HCT116 (cell line): Measurements from ENCODE around the gene CHST15. TPM values are rescaled to one million over a fixed set of nuclear protein-coding genes. Genes with fewer than 3 reads are reported as not detected.

ENCODE experiments used
- ATAC-seq: fragments of 200-7000 bp; cut with Tn5 transposase; 2 replicates; pipeline ENCODE4 v1.9.1; 2020; ENCODE audit warnings: mild to moderate bottlenecking, moderate library complexity
- BruUV-seq: library from RNA; stranded (reverse); fragments of 400-500 nt; replicated peaks from 2 replicates; lab custom pipeline; 2021; lab: Mats Ljungman, UMichigan
- CTCF ChIA-PET: fragments of 300-600 bp; sonication (Branson Sonifier 250); formaldehyde crosslinking; loops from one replicate; lab custom pipeline; 2021; ENCODE audit warnings: antibody characterized with exemption; lab: Charles Lee
- POLR2A ChIA-PET: fragments of 300-600, 350-600 bp; sonication (Branson Sonifier 250); formaldehyde crosslinking; loops from one replicate; lab custom pipeline; 2021; ENCODE audit warnings: antibody characterized with exemption; lab: Charles Lee
- RAD21 ChIA-PET, 2 experiments: fragments of 300-600 bp; sonication (Branson Sonifier 250); formaldehyde crosslinking; loops; one replicate each; lab custom pipeline; 2023; ENCODE audit warnings: low total read pairs in 2 of 2; ENCODE audit not compliant: uncharacterized antibody in 2 of 2, unreplicated experiment in 2 of 2, low non-redundant PET in 1 of 2; lab: Charles Lee
- DNase-seq: peaks from one replicate; pipeline ENCODE4 v3.0.0-alpha.2; 2010; ENCODE audit warnings: low read depth, low spot score
- H2AFZ ChIP-seq: fragments of 200-600 bp; shearing (Covaris generic), sonication (generic); 2 replicates; pipeline ENCODE4 v1.6.1; 2017; ENCODE audit warnings: low read depth, mixed run types, mixed read lengths, antibody characterized with exemption, low read length; ENCODE audit not compliant: poor library complexity, severe bottlenecking
- H3K27ac ChIP-seq: 2 replicates; pipeline ENCODE4 v1.5.1; 2012; ENCODE audit warnings: low read depth, low read length
- H3K27me3 ChIP-seq: fragments of 200-600 bp; sonication (generic); 2 replicates; pipeline ENCODE4 v1.6.1; 2016; ENCODE audit warnings: mixed run types, low read length, mixed read lengths; ENCODE audit not compliant: insufficient read depth
- H3K36me3 ChIP-seq, 2 experiments: fragments of 200-500 bp in 1 of 2; fragments of 200-600 bp in 1 of 2; sonication (Bioruptor generic) in 1 of 2; sonication (generic) in 1 of 2; 2 replicates each; pipeline versions ENCODE4 v1.5.1 to v1.6.1; 2014 to 2016; ENCODE audit warnings: low read length in 2 of 2, inconsistent platforms in 1 of 2, mixed read lengths in 1 of 2, mixed run types in 1 of 2; ENCODE audit not compliant: insufficient read depth in 2 of 2, control insufficient read depth in 1 of 2
- H3K4me1 ChIP-seq, 2 experiments: fragments of 200-600 bp in 1 of 2; sonication (generic) in 1 of 2; 2 replicates each; pipeline versions ENCODE4 v1.5.1 to v1.6.1; 2012 to 2017; ENCODE audit warnings: low read length in 2 of 2, inconsistent platforms in 1 of 2, mild to moderate bottlenecking in 1 of 2, mixed read lengths in 1 of 2, mixed run types in 1 of 2, moderate library complexity in 1 of 2; ENCODE audit not compliant: insufficient read depth in 2 of 2, control insufficient read depth in 1 of 2
- H3K4me2 ChIP-seq: fragments of 200-600 bp; sonication (generic); 2 replicates; pipeline ENCODE4 v1.6.1; 2017; ENCODE audit warnings: mixed run types, low read length, mixed read lengths
- H3K4me3 ChIP-seq, 2 experiments: fragments of 200-600 bp in 1 of 2; sonication (generic) in 1 of 2; replicated peaks in 1 of 2; 2 replicates each; pipeline ENCODE4 v1.5.1; 2011 to 2016; ENCODE audit warnings: low read length in 2 of 2, control low read depth in 1 of 2, low read depth in 1 of 2, mild to moderate bottlenecking in 1 of 2, mixed read lengths in 1 of 2, mixed run types in 1 of 2
- H3K79me2 ChIP-seq: fragments of 200-600 bp; sonication (generic); 2 replicates; pipeline ENCODE4 v1.6.1; 2017; ENCODE audit warnings: mild to moderate bottlenecking, mixed run types, low read length, moderate library complexity, mixed read lengths; ENCODE audit not compliant: insufficient read depth
- H3K9ac ChIP-seq: fragments of 200-600 bp; sonication (generic); 2 replicates; pipeline ENCODE4 v1.6.1; 2016; ENCODE audit warnings: low read length, mixed read lengths
- H3K9me2 ChIP-seq: fragments of 200-600 bp; sonication (generic), shearing (Covaris generic); 2 replicates; pipeline ENCODE4 v1.6.1; 2017; ENCODE audit warnings: mixed run types, mild to moderate bottlenecking, moderate library complexity; ENCODE audit not compliant: insufficient read depth
- H3K9me3 ChIP-seq, 2 experiments: fragments of 200-500 bp in 1 of 2; fragments of 200-600 bp in 1 of 2; sonication (Bioruptor generic) in 1 of 2; sonication (generic) in 1 of 2; 2 replicates each; pipeline ENCODE4 v1.6.1; 2014 to 2017; ENCODE audit warnings: low read length in 2 of 2, mixed read lengths in 2 of 2, inconsistent platforms in 1 of 2, low read depth in 1 of 2, mild to moderate bottlenecking in 1 of 2, mixed run types in 1 of 2, moderate library complexity in 1 of 2; ENCODE audit not compliant: control insufficient read depth in 1 of 2, insufficient read depth in 1 of 2
- H4K20me1 ChIP-seq: fragments of 200-600 bp; sonication (generic), shearing (Covaris generic); 2 replicates; pipeline ENCODE4 v1.6.1; 2017; ENCODE audit warnings: mixed run types, mild to moderate bottlenecking, moderate library complexity; ENCODE audit not compliant: insufficient read depth
- ATF3 ChIP-seq: IDR thresholded peaks from 2 replicates; pipeline ENCODE4 v1.6.1; 2012
- CTCF ChIP-seq, 3 experiments: fragments of 200-600 bp in 1 of 3; sonication (generic) in 1 of 3; IDR thresholded peaks in 2 of 3; conservative IDR thresholded peaks in 1 of 3; 2 replicates each; pipeline ENCODE4 v1.5.1; 2012 to 2017; ENCODE audit warnings: low read depth in 2 of 3, low read length in 2 of 3, antibody characterized with exemption in 1 of 3, borderline replicate concordance in 1 of 3, control low read depth in 1 of 3, mild to moderate bottlenecking in 1 of 3, mixed read lengths in 1 of 3, mixed run types in 1 of 3, moderate library complexity in 1 of 3; ENCODE audit not compliant: insufficient read depth in 1 of 3
- EZH2phosphoT487 ChIP-seq: fragments of 200-600 bp; IDR thresholded peaks from 2 replicates; pipeline ENCODE4 v1.6.1; 2018; ENCODE audit warnings: antibody characterized with exemption, borderline replicate concordance
- JUND ChIP-seq: IDR thresholded peaks from 2 replicates; pipeline ENCODE4 v1.6.1; 2012
- POLR2AphosphoS5 ChIP-seq: IDR thresholded peaks from 2 replicates; pipeline ENCODE4 v1.6.1; 2011; ENCODE audit warnings: mild to moderate bottlenecking, low read depth, low read length, moderate library complexity
- SIN3A ChIP-seq: IDR thresholded peaks from 2 replicates; pipeline ENCODE4 v1.6.1; 2012; ENCODE audit warnings: low read depth
- SP1 ChIP-seq: IDR thresholded peaks from 2 replicates; pipeline ENCODE4 v1.6.1; 2012; ENCODE audit warnings: low read depth
- TCF7L2 ChIP-seq: IDR thresholded peaks from 2 replicates; pipeline ENCODE4 v1.7.0; 2011; ENCODE audit warnings: borderline replicate concordance, inconsistent platforms; ENCODE audit not compliant: insufficient read depth, insufficient read length; ENCODE audit errors: extremely low read depth
- ZNF274 ChIP-seq: fragments of 200-500 bp; sonication (Bioruptor generic); IDR thresholded peaks from 2 replicates; pipeline ENCODE4 v1.6.1; 2014; ENCODE audit warnings: mild to moderate bottlenecking, low read depth, low read length, inconsistent platforms
- intact Hi-C: fragments of 100-400 bp; cut with micrococcal nuclease; formaldehyde crosslinking; loops from 2 replicates; pipeline ENCODE4 v1.10.0; 2022
- total RNA-seq: library from RNA; stranded (reverse); gene quantifications from one replicate; pipeline ENCODE4 v1.2.1, GENCODE V29; 2021; ENCODE audit not compliant: unreplicated experiment
- TF ChIP-seq, protein P1 (sequence below): IDR thresholded peaks from 2 replicates; pipeline ENCODE4 v1.6.1; 2011; ENCODE audit warnings: mild to moderate bottlenecking, low read length, moderate library complexity; ENCODE audit not compliant: insufficient replicate concordance; ENCODE audit errors: extremely low read depth

The CHST15 gene
- total RNA-seq, 1 experiment from 2014 or later: 47.2 TPM

DNA sequence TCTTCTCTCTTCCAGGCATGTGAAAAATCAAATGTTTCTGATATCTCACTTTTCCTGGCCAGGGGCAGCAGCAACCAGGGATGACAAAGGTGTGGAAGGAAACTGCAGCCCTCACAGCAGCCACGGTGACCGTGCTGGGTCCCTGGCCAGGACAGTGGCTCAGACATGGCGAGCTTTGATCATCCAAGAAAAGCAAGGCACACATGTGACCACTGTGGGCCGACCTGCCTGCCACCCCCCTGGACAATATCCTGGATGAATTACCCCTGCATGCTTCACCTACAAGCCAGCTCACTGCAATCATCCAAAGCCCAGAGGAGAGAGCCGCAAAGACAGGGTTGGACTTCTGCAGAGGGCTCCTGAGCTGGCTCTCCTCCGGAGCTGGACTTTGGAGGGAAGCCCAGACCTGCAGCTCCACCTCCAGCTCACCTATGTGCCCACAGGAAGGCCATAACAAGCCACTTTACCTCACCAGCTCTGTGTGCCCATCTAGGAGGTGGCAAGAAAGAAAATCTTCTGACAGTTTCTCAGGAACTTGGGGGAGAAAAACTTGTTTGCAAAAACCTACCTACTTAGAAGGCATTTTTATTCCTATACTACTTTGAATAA lies 2.7 kb downstream of the CHST15 start:
- Histone ChIP-seq H4K20me1 (no peaks in the 10 kb centered on the region), H2AFZ (no peak overlapping the region), H3K27ac (no peak overlapping the region)
- CTCF ChIA-PET: interaction anchor here (0.9 to 1.3 kb wide), 3 partner anchors 95 to 298 kb away, joined by 4 to 6 read pairs (median 5); no protein-coding TSS in a partner anchor
- no peak for ATAC-seq
- no TSS peak for BruUV-seq
- DNase-seq: no peak
- TF ChIP-seq POLR2AphosphoS5: no peak
- TF ChIP-seq ATF3: no peak
- no peak for TF ChIP-seq SIN3A
- TF ChIP-seq ZNF274: no peak
- no peak for TF ChIP-seq TCF7L2
- no peak for TF ChIP-seq EZH2phosphoT487
- TF ChIP-seq JUND: no peak
- no peak for TF ChIP-seq CTCF (IDR thresholded peaks at IDR 0.05 in 2 of 3, conservative IDR thresholded peaks at IDR 0.05 in 1 of 3; ENCODE audit: borderline replicate concordance in 1 of 3, insufficient read depth in 1 of 3, low read depth in 2 of 3, low read length in 2 of 3)
- no peak for TF ChIP-seq SP1
- TF ChIP-seq, protein P1, sequence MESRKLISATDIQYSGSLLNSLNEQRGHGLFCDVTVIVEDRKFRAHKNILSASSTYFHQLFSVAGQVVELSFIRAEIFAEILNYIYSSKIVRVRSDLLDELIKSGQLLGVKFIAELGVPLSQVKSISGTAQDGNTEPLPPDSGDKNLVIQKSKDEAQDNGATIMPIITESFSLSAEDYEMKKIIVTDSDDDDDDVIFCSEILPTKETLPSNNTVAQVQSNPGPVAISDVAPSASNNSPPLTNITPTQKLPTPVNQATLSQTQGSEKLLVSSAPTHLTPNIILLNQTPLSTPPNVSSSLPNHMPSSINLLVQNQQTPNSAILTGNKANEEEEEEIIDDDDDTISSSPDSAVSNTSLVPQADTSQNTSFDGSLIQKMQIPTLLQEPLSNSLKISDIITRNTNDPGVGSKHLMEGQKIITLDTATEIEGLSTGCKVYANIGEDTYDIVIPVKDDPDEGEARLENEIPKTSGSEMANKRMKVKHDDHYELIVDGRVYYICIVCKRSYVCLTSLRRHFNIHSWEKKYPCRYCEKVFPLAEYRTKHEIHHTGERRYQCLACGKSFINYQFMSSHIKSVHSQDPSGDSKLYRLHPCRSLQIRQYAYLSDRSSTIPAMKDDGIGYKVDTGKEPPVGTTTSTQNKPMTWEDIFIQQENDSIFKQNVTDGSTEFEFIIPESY: no peak
- TF ChIP-seq, all 23 proteins: peak for 0
- H3K9ac ChIP-seq: peak overlapping the region; percentile 87
- no peaks in the 10 kb centered on the region for H3K27me3 ChIP-seq
- no peaks in the 10 kb centered on the region for H3K9me3 ChIP-seq
- H3K79me2 ChIP-seq: peaks cover 62% of the 10 kb centered on the region
- intact Hi-C loops: loop anchor here (5.0 kb wide), 1 partner anchor 297 kb away; no protein-coding TSS in a partner anchor
- ChIA-PET POLR2A (interaction anchor here (1.2 kb wide), 1 partner anchor 62 kb away, joined by 3 read pairs; no protein-coding TSS in a partner anchor), RAD21 (interaction anchor here in 1 of 2 experiments (0.9 to 1.4 kb wide), 2 partner anchors 95 to 96 kb away, joined by 3 to 5 read pairs; no protein-coding TSS in a partner anchor)
- no peak overlapping the region; a peak in 1 of 4 replicates for H3K4me3 ChIP-seq
- H3K4me1 ChIP-seq: peaks cover 34 to 46% of the 10 kb centered on the region in 2 experiments
- no peaks in the 10 kb centered on the region for H3K36me3 ChIP-seq
- H3K9me2 ChIP-seq: no peaks in the 10 kb centered on the region
- peak overlapping the region; percentile 87 for H3K4me2 ChIP-seq
